Measurements from ENCODE around the gene NUP107.

NUP107 gene

DNA sequence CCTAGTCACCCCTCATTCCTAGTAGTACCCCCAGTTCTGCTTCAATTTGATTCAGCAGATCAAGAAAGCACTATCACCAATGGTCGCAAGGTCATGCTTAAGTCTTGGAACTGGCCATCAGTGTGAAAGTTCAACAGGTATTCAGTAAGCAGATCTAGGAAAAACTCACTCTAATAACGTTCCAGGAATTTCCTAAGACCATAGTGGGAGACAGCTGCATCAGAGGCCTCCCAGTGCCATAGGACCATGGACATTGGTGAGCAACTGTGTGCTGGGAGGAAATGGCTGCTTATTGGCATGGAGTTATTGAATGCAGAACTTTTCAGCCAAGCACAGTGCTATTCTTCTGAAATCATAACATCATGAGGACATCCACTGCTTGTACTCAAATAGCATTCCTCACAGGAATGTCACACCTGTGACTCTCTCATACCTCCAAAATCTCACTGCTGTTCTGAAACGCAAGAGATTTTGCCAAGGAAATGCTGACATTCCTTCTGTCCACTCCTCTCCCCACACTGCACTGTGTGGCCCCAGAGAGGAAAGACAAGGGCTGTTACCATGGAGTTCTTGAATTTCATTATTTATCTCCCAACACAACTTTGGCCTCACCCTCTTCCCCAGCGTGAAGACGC lies 90.3 kb downstream of the NUP107 start:
- H3K27ac ChIP-seq: no peak overlapping the region
- H3K4me1 ChIP-seq (ENCODE audit: low read depth, poor library complexity, severe bottlenecking): peaks cover 4% of the 10 kb centered on the region
- no peaks in the 10 kb centered on the region for H3K27me3 ChIP-seq (ENCODE audit: insufficient read depth, low read depth)
- no peaks in the 10 kb centered on the region for H3K79me2 ChIP-seq (ENCODE audit: insufficient read depth, low read depth)
- no peak overlapping the region for H3K4me2 ChIP-seq
- H3K9ac ChIP-seq: no peak overlapping the region
- TF ChIP-seq, protein P1, sequence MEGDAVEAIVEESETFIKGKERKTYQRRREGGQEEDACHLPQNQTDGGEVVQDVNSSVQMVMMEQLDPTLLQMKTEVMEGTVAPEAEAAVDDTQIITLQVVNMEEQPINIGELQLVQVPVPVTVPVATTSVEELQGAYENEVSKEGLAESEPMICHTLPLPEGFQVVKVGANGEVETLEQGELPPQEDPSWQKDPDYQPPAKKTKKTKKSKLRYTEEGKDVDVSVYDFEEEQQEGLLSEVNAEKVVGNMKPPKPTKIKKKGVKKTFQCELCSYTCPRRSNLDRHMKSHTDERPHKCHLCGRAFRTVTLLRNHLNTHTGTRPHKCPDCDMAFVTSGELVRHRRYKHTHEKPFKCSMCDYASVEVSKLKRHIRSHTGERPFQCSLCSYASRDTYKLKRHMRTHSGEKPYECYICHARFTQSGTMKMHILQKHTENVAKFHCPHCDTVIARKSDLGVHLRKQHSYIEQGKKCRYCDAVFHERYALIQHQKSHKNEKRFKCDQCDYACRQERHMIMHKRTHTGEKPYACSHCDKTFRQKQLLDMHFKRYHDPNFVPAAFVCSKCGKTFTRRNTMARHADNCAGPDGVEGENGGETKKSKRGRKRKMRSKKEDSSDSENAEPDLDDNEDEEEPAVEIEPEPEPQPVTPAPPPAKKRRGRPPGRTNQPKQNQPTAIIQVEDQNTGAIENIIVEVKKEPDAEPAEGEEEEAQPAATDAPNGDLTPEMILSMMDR (conservative IDR thresholded peaks at IDR 0.05; ENCODE audit: low read depth, low read length): no peak
- H3K4me3 ChIP-seq (IDR thresholded peaks at IDR 0.05; ENCODE audit: insufficient read depth, low read depth, low read length): no peak overlapping the region
- H4K20me1 ChIP-seq (ENCODE audit: insufficient read depth): no peaks in the 10 kb centered on the region
- H2AFZ ChIP-seq (ENCODE audit: low read depth): no peak overlapping the region
- H3K36me3 ChIP-seq (ENCODE audit: insufficient read depth): no peaks in the 10 kb centered on the region

DNA sequence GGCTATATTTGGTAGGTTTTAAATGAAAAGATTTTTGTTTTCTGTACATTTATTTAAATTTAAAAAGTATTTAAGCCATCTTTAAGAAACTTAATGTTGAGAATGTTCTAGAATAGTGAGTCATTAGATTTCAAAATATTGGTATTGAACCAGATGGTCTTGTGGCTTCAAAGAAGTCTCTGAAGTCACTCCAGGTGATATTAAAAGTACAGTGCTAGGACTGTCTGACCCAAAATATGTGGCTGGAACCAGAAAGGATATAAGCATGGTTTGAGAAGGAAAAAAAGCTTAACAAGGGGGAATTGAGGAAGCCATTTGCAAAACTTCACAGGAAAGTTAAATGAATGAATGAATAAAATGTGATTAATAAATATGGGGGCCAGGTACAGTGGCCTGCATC lies 92.5 kb downstream of the NUP107 start:
- Histone ChIP-seq H3K27ac (no peak overlapping the region), H3K9ac (no peak overlapping the region), H3K79me2 (ENCODE audit: insufficient read depth, low read depth) (no peaks in the 10 kb centered on the region), H3K27me3 (ENCODE audit: insufficient read depth, low read depth) (no peaks in the 10 kb centered on the region), H2AFZ (ENCODE audit: low read depth) (no peak overlapping the region), H3K36me3 (ENCODE audit: insufficient read depth) (no peaks in the 10 kb centered on the region), H3K4me3 (IDR thresholded peaks at IDR 0.05; ENCODE audit: insufficient read depth, low read depth, low read length) (no peak overlapping the region), H3K4me2 (no peak overlapping the region), H4K20me1 (ENCODE audit: insufficient read depth) (no peaks in the 10 kb centered on the region), H3K4me1 (ENCODE audit: low read depth, poor library complexity, severe bottlenecking) (peaks cover 4% of the 10 kb centered on the region)
- TF ChIP-seq, protein P1 (conservative IDR thresholded peaks at IDR 0.05; ENCODE audit: low read depth, low read length): no peak

DNA sequence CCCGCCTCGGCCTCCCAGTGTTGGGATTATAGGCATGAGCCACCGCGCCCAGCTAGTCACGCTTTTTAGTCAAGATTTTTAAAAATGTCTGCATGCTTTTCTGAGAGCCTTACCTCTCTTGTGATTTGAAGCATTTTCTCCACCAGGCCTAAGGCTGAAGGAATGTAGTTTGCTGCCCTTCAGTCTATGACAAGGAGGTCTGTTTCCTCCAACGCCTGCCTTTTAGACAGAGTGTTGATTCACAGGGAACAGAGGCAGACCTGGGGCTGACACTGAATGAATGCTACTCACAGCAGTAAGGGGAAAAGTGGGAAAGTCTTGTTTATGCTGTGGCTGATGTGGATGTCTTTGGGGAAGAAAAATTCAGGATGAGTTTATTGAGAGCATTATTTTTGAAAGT lies 94.0 kb downstream of the NUP107 start:
- H3K27me3 ChIP-seq (ENCODE audit: insufficient read depth, low read depth): no peaks in the 10 kb centered on the region
- no peak overlapping the region for H3K9ac ChIP-seq
- H2AFZ ChIP-seq (ENCODE audit: low read depth): no peak overlapping the region
- H3K36me3 ChIP-seq (ENCODE audit: insufficient read depth): no peaks in the 10 kb centered on the region
- no peak overlapping the region for H3K4me2 ChIP-seq
- no peak overlapping the region for H3K27ac ChIP-seq
- TF ChIP-seq, protein P1 (conservative IDR thresholded peaks at IDR 0.05; ENCODE audit: low read depth, low read length): no peak
- no peak overlapping the region for H3K4me3 ChIP-seq (IDR thresholded peaks at IDR 0.05; ENCODE audit: insufficient read depth, low read depth, low read length)
- H3K4me1 ChIP-seq (ENCODE audit: low read depth, poor library complexity, severe bottlenecking): peaks cover 4% of the 10 kb centered on the region
- H3K79me2 ChIP-seq (ENCODE audit: insufficient read depth, low read depth): no peaks in the 10 kb centered on the region
- H4K20me1 ChIP-seq (ENCODE audit: insufficient read depth): no peaks in the 10 kb centered on the region

DNA sequence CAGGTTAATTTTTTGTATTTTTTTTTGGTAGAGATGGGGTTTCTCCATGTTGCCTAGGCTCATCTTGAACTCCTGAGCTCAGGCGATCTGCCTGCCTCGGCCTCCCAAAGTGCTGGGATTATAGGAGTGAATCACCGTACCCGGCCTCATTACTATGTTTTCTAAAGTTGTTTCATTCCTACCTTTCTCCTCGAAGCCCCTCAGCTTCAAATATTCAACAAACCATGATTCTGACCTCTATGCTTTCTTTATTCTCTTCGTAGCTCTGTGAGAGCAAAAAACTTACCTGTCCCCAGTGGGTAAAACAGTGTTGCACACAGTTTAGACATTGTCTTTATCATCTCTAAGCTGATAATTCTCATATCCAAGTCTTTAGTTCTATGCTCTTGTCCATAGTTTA lies 95.0 kb downstream of the NUP107 start:
- H3K4me1 ChIP-seq (ENCODE audit: low read depth, poor library complexity, severe bottlenecking): peaks cover 4% of the 10 kb centered on the region

More for the DNA sequence above, 95.0 kb downstream of the NUP107 start:
- H3K27ac ChIP-seq: no peak overlapping the region
- no peaks in the 10 kb centered on the region for H4K20me1 ChIP-seq (ENCODE audit: insufficient read depth)
- H3K36me3 ChIP-seq (ENCODE audit: insufficient read depth): no peaks in the 10 kb centered on the region
- no peak overlapping the region for H2AFZ ChIP-seq (ENCODE audit: low read depth)
- no peaks in the 10 kb centered on the region for H3K79me2 ChIP-seq (ENCODE audit: insufficient read depth, low read depth)
- no peaks in the 10 kb centered on the region for H3K27me3 ChIP-seq (ENCODE audit: insufficient read depth, low read depth)
- no peak overlapping the region for H3K9ac ChIP-seq
- no peak overlapping the region for H3K4me3 ChIP-seq (IDR thresholded peaks at IDR 0.05; ENCODE audit: insufficient read depth, low read depth, low read length)
- TF ChIP-seq, protein P1 (conservative IDR thresholded peaks at IDR 0.05; ENCODE audit: low read depth, low read length): no peak
- H3K4me2 ChIP-seq: no peak overlapping the region
